GM23338 (cell line): Measurements from ENCODE around the gene OCIAD1.

Experiments
- CREB1 ChIP-seq: fragments of 250-450 bp; sonication (Bioruptor Pico); IDR thresholded peaks from 2 replicates; pipeline ENCODE4 v1.5.0; 2020; ENCODE audit warnings: low read depth, mild to moderate bottlenecking, moderate library complexity
- CTCF ChIP-seq, 2 experiments: fragments of 200-600 bp in 1 of 2; sonication (generic) in 1 of 2; conservative IDR thresholded peaks; 2 replicates each; pipeline versions ENCODE4 v1.5.1 to v1.6.1; 2016 to 2017; ENCODE audit warnings: antibody characterized with exemption in 2 of 2, low read depth in 2 of 2, mild to moderate bottlenecking in 2 of 2, moderate library complexity in 1 of 2
- EZH2 ChIP-seq: fragments of 200-600 bp; sonication (generic); IDR thresholded peaks from one replicate; pipeline ENCODE4 v1.8.0; 2017; ENCODE audit warnings: antibody characterized with exemption, mild to moderate bottlenecking, low read depth; ENCODE audit not compliant: unreplicated experiment
- EZH2phosphoT487 ChIP-seq: fragments of 200-600 bp; sonication (generic); IDR thresholded peaks from one replicate; pipeline ENCODE4 v1.8.1; 2018; ENCODE audit warnings: antibody characterized with exemption; ENCODE audit not compliant: unreplicated experiment
- JUNB ChIP-seq: IDR thresholded peaks from one replicate; pipeline ENCODE4 v1.6.1; 2016; ENCODE audit warnings: antibody characterized with exemption; ENCODE audit not compliant: unreplicated experiment
- NANOG ChIP-seq: IDR thresholded peaks from 2 replicates; pipeline ENCODE4 v1.6.1; 2016; ENCODE audit warnings: antibody characterized with exemption, borderline replicate concordance
- POLR2AphosphoS5 ChIP-seq: IDR thresholded peaks from 2 replicates; pipeline ENCODE4 v1.6.1; 2016; ENCODE audit warnings: antibody characterized with exemption, low read depth
- REST ChIP-seq: IDR thresholded peaks from one replicate; pipeline ENCODE4 v1.6.1; 2018; ENCODE audit warnings: antibody characterized with exemption; ENCODE audit not compliant: unreplicated experiment
- ZNF114 ChIP-seq: fragments of 250-450 bp; sonication (Bioruptor Pico); IDR thresholded peaks from 2 replicates; pipeline ENCODE4 v1.5.0; 2020; ENCODE audit warnings: mild to moderate bottlenecking, moderate library complexity

GRCh38 chr4:48898733-48899431 lies 68.0 kb downstream of the OCIAD1 start:
- TF ChIP-seq CTCF (conservative IDR thresholded peaks at IDR 0.05; ENCODE audit: low read depth in 2 of 2) = no peak
- TF ChIP-seq NANOG = no peak
- no peak for TF ChIP-seq EZH2
- no peak for TF ChIP-seq POLR2AphosphoS5
- TF ChIP-seq ZNF114 (CRISPR knock-in tag) = no peak
- TF ChIP-seq JUNB = no peak
- no peak for TF ChIP-seq CREB1 (CRISPR knock-in tag)
- no peak for TF ChIP-seq EZH2phosphoT487
- no peak for TF ChIP-seq REST
